Measurements from ENCODE around the gene BPIFB3. TPM values are rescaled to one million over a fixed set of nuclear protein-coding genes. Genes with fewer than 3 reads are reported as not detected.

BPIFB3 gene
- total RNA-seq, 2 donors from 2014 or later: not detected

DNA sequence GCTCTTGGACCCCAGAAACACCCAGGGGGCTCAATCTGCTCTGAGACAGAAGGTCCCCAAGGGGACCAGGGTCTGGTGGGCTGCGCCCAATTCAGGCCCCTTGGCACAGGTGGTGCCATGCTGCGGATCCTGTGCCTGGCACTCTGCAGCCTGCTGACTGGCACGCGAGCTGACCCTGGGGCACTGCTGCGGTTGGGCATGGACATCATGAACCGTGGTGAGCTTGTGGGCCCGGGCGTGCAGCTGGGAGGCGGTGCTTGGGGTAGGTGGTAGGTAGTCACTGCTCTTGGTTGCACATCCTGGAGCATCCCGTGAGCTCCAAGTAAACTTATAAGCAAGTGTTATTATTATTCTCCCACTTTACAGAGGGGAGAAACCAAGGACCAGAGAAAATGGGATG lies 22.2 kb upstream of the BPIFB3 start, which contains the start of gene BPIFB6:
TSS of gene BPIFB6 (plus strand) at position 118 of the 400 bp plus-strand sequence. CDS start at position 118, 0 bp downstream.
- Histone ChIP-seq H3K4me3 (ENCODE audit: low read length) (no peak within 1 kb of the TSS), H3K9me3 (ENCODE audit: control insufficient read depth, low read length) (no peaks in the 10 kb centered on the region), H3K36me3 (ENCODE audit: control insufficient read depth, insufficient read depth, low read length) (no peaks in the 10 kb centered on the region), H3K27ac (ENCODE audit: low read depth, low read length) (no peak within 1 kb of the TSS), H3K4me1 (ENCODE audit: control insufficient read depth, insufficient read depth, low read length) (no peaks in the 10 kb centered on the region), H3K9ac (ENCODE audit: extremely low read depth, low read length, poor library complexity, severe bottlenecking) (no peak within 1 kb of the TSS), H3K27me3 (ENCODE audit: control insufficient read depth, insufficient read depth, low read length, poor library complexity, severe bottlenecking) (no peaks in the 10 kb centered on the region)
- TF ChIP-seq, protein P1, sequence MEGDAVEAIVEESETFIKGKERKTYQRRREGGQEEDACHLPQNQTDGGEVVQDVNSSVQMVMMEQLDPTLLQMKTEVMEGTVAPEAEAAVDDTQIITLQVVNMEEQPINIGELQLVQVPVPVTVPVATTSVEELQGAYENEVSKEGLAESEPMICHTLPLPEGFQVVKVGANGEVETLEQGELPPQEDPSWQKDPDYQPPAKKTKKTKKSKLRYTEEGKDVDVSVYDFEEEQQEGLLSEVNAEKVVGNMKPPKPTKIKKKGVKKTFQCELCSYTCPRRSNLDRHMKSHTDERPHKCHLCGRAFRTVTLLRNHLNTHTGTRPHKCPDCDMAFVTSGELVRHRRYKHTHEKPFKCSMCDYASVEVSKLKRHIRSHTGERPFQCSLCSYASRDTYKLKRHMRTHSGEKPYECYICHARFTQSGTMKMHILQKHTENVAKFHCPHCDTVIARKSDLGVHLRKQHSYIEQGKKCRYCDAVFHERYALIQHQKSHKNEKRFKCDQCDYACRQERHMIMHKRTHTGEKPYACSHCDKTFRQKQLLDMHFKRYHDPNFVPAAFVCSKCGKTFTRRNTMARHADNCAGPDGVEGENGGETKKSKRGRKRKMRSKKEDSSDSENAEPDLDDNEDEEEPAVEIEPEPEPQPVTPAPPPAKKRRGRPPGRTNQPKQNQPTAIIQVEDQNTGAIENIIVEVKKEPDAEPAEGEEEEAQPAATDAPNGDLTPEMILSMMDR (conservative IDR thresholded peaks at IDR 0.05): no peak
- Mint-ChIP-seq H3K4me1 (no peaks in the 10 kb centered on the region), H3K36me3 (ENCODE audit: low read depth) (no peaks in the 10 kb centered on the region), H3K27me3 (ENCODE audit: insufficient read depth) (peaks cover 11% of the 10 kb centered on the region), H3K27ac (peak within 1 kb of the TSS; percentile 31), H3K9me3 (no peaks in the 10 kb centered on the region), H3K4me3 (no peak within 1 kb of the TSS)
- 90 to 96% methylated on average over 6 to 9 of the region's 10 CpGs for WGBS, 2 experiments (ENCODE audit: insufficient coverage in 1 of 2, insufficient read length in 1 of 2)
- DNase-seq: no peak

DNA sequence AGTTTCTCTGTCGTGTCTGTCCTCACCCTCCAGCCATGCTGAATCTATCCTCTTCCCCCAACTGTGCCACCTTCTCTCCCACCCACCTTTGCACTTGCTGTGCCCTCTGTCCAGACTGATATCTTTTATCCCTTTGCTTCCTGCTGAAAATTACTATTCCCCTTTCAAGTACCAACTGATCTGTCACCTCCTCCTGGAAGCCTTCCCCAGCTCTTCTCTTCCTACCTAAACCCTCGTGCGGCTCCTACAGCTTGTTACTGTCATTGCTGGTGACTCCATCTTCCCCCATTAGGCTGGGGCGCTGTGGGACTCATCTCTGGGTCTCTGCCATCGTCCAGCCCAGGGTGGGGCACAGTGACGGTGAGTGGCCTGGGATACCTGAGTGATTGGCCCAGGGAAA lies 21.1 kb upstream of the BPIFB3 start:
- no peak overlapping the region for H3K9ac ChIP-seq (ENCODE audit: extremely low read depth, low read length, poor library complexity, severe bottlenecking)
- DNase-seq: no peak
- Mint-ChIP-seq H3K27me3 (ENCODE audit: insufficient read depth) (peaks cover 16% of the 10 kb centered on the region), H3K36me3 (ENCODE audit: low read depth) (no peaks in the 10 kb centered on the region), H3K4me1 (no peaks in the 10 kb centered on the region), H3K9me3 (no peaks in the 10 kb centered on the region), H3K4me3 (no peak overlapping the region), H3K27ac (peak overlapping the region; percentile 31)
- H3K36me3 ChIP-seq (ENCODE audit: control insufficient read depth, insufficient read depth, low read length): no peaks in the 10 kb centered on the region
- no peak overlapping the region for H3K27ac ChIP-seq (ENCODE audit: low read depth, low read length)
- TF ChIP-seq, protein P1 (conservative IDR thresholded peaks at IDR 0.05): no peak
- no peak overlapping the region for H3K4me3 ChIP-seq (ENCODE audit: low read length)
- H3K9me3 ChIP-seq (ENCODE audit: control insufficient read depth, low read length): no peaks in the 10 kb centered on the region
- H3K4me1 ChIP-seq (ENCODE audit: control insufficient read depth, insufficient read depth, low read length): no peaks in the 10 kb centered on the region
- H3K27me3 ChIP-seq (ENCODE audit: control insufficient read depth, insufficient read depth, low read length, poor library complexity, severe bottlenecking): peaks cover 8% of the 10 kb centered on the region
- 85 to 87% methylated on average over 4 to 6 of the region's 6 CpGs for WGBS, 2 experiments (ENCODE audit: insufficient coverage in 1 of 2, insufficient read length in 1 of 2)

DNA sequence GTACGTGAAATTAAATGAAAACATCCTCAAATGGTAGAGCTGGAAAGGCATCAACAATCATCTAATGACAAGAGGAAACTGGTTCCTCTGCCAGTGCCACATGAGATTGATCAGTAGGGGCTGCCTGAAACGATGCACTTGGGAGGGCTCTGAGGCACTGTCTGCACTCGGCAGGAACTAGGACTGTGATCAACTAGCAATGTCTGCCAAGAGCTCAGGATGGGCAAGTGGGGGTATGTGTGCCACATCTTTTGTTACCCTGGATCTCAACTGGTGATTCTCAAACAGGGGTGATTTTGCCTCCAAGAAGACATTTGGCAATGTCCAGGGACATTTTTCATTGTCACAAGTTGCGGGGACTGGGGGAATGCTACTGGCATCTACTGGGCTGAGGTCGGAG lies 20.3 kb upstream of the BPIFB3 start:
- H3K4me1 ChIP-seq (ENCODE audit: control insufficient read depth, insufficient read depth, low read length): no peaks in the 10 kb centered on the region
- no peak overlapping the region for H3K27ac Mint-ChIP-seq
- no peak overlapping the region for H3K4me3 Mint-ChIP-seq
- no peaks in the 10 kb centered on the region for H3K36me3 ChIP-seq (ENCODE audit: control insufficient read depth, insufficient read depth, low read length)
- H3K9me3 Mint-ChIP-seq: no peaks in the 10 kb centered on the region
- peaks cover 24% of the 10 kb centered on the region for H3K27me3 Mint-ChIP-seq (ENCODE audit: insufficient read depth)
- H3K27me3 ChIP-seq (ENCODE audit: control insufficient read depth, insufficient read depth, low read length, poor library complexity, severe bottlenecking): peaks cover 17% of the 10 kb centered on the region
- H3K4me1 Mint-ChIP-seq: no peaks in the 10 kb centered on the region
- H3K9ac ChIP-seq (ENCODE audit: extremely low read depth, low read length, poor library complexity, severe bottlenecking): no peak overlapping the region
- no peak overlapping the region for H3K4me3 ChIP-seq (ENCODE audit: low read length)
- H3K36me3 Mint-ChIP-seq (ENCODE audit: low read depth): no peaks in the 10 kb centered on the region
- DNase-seq: no peak
- no peak overlapping the region for H3K27ac ChIP-seq (ENCODE audit: low read depth, low read length)
- TF ChIP-seq, protein P1 (conservative IDR thresholded peaks at IDR 0.05): no peak
- 77 to 84% methylated on average over 5 of the region's 5 CpGs for WGBS, 2 experiments (ENCODE audit: insufficient coverage in 1 of 2, insufficient read length in 1 of 2)
- H3K9me3 ChIP-seq (ENCODE audit: control insufficient read depth, low read length): no peaks in the 10 kb centered on the region

All from endodermal cell (in vitro differentiated cells).